HG03108 (cell line): ENCODE measurements around the gene LRRTM3.
A peak's percentile ranks its signal among the peaks of the same experiment; 100 is the strongest.

Experiments used
- ATAC-seq: cut with Tn5 transposase; IDR thresholded peaks from one replicate; pipeline ENCODE4 v1.9.1; 2021; ENCODE audit warnings: moderate library complexity; ENCODE audit not compliant: unreplicated experiment

LRRTM3 gene

DNA sequence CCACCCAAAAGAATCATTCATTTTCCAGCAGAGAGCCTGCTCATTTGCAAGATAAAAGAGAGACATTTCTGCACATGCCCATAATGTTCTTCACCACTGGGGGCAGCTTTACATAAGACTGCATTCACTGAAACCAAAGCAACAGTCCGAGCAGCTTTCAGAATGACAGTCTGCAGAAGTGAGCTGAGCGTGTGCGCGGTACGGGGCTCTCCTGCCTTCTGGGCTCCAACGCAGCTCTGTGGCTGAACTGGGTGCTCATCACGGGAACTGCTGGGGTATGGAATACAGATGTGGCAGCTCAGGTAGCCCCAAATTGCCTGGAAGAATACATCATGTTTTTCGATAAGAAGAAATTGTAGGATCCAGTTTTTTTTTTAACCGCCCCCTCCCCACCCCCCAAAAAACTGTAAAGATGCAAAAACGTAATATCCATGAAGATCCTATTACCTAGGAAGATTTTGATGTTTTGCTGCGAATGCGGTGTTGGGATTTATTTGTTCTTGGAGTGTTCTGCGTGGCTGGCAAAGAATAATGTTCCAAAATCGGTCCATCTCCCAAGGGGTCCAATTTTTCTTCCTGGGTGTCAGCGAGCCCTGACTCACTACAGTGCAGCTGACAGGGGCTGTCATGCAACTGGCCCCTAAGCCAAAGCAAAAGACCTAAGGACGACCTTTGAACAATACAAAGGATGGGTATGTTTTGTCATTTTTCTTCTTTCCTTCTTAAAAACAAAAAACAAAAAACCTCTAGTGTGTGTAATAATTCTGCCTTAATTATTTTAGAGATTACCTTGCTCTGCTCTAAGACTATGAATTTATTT is at the start of gene LRRTM3:
Gene LRRTM3 (plus strand): TSS at position 141 of the 820 bp plus-strand sequence.
- peak; percentile 100 for ATAC-seq

DNA sequence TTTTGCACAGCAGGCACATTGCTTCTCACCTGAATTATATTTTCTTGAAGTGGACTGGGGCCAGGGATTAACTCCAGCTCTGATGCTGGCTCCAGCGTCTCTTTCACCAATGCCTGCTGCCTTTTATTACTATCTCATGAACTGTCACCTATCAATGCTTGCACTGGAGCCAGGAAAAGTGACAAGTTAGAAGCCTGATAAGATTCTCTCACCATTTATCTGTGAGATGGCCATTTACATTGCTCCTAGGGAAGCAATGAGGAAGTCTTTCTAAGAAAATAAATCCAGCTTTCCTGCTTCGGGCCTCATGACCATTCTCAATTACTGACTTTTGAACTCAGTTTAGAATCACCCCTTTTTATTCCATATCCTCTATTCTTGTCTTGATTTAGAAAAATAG is 48.5 kb upstream of the LRRTM3 start:
- no peak for ATAC-seq

DNA sequence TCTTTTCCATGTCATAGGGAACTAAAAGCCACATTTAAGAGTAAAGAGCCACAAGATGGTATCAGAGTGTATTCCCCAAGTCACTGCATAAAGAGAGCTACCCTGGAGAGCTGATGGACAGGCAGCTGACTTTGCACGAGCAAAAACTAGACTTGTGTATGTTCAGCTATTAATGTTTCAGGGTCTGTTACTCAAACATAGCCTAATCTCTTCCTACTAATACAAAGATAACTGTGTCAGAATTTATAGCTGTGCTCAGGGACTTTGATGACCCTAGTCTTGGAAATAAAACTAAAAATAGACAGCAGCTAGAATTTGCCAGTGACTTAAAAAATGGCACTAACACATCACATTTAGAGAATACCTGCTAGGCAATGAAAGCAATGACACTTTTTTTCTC is 45.5 kb upstream of the LRRTM3 start:
- no peak for ATAC-seq

DNA sequence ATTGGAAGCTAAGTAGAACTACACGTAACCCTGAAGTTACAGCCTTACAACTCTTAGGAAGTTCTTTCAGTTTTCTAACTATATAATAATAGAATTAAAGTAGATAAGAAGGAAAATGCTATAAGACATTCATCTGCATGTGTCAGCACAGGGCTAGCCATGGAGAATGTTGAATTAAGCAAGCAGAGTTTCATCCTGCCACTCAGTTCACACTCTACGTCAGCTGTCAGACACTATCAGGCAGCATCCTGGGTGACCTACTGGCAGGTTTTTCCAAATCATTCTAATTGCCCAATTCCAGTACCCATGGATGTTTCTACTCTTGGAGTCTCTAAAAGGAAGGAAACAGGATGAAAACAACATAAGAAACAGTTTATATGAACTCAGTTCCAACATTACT is 45.0 kb upstream of the LRRTM3 start:
- ATAC-seq: no peak

DNA sequence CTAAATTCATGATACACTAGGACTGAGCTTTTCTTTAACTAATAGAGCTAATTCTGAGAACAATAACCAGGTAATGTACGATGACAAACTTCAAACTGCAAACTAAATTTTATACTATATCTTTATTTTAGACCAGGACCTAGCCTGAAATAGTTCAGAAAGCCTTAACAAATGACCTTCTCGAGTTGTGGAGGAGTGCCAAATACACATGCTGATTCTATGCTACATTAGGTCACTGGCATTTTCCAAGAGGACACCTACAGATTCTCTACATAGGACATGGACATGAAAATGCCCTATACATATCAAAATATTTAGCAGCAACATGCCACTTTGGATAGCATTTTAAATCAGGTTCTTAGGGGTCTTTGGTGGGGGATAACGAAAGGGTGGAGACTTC is 44.0 kb upstream of the LRRTM3 start:
- no peak for ATAC-seq

DNA sequence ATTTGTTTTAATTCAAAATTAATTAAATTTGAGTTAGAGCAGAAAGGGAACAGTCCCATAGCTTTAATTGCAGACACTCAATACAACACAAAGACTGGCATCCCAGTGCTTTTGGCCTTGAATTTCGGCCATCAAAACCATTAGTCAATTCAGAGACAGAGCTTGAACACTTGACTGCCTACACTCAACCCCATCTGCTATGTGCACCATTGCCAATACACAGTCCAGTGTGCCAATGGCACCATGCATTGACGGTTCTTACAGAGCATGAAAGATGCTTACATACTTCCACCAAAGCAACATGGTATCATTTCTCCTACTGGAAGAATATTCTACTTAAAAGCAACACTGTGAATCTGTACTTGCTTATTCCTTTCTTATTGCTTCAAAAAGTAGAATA is 43.6 kb upstream of the LRRTM3 start:
- ATAC-seq: no peak

DNA sequence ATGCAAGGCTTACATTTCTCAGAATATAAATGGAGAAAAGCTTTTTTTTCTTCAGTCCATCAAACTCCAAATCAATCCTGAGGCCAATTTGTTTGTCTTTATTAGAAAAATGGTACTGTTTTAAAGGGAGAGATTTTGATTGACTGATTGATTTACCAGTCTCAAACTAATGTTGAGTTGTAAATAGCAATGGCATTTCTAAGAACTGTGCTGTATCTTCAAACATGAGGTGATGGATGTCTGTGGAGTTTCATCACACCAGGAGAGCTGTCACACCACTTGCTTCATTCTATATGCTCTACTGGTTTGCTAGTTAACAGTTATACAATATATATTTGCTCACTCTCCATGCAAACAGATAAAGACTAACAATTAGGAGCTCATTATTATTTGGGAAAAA is 39.0 kb upstream of the LRRTM3 start:
- no peak for ATAC-seq

DNA sequence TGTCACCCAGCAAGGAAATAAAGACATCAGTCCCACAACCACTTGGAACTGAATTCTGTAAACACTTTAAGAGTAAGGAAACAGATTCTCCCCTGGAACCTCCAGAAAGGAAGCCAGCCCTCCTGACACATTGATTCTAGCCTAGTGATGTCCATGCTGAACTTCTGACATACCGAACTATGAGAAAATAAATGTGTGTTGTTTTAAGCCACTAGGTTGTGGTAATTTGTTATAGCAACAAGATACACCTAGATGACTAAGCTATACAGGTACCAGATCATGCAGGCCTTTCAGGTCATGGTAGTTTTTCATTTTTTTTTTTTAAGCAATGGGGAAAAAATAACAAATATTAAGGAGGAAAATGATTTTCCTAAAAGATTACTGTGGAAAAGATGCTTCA is 37.6 kb upstream of the LRRTM3 start:
- no peak for ATAC-seq

DNA sequence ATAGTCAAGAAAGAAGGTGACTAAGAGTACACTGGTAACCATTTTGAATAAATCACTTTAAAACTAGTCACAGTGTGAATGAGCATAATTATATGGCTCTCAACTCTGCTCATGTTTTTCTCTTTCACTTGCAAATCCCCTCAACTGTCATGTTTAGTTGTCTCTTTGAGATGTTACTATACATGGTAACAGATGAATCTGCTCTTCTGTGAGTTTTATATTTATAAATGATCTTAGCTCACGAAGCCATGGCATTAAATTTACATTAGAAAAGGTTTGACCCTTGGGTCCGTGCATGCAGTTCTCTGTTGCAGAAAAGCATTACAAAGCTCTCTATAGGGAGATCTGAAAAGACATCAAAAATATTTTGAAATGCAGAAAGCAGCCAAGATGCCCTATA is 33.0 kb upstream of the LRRTM3 start:
- ATAC-seq: no peak

DNA sequence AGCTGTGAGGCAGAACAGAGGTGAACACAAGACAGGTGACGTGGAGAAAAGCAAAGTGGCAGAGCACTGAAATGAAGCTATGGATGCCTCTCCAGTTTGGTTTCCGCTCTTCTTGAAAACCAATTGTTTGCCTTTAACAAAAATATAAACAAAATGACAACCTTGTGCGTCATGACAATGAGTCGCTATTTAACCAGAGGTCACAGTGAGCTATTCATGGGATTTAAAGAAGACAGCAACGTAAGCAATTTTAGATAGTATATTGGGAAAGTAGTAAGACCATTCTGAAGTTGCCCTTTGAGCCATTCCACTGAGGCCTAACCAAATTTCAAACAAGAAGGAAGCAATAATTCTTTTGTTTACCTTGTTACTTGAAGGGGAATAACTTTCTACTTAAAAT is 15.2 kb upstream of the LRRTM3 start:
- no peak for ATAC-seq

DNA sequence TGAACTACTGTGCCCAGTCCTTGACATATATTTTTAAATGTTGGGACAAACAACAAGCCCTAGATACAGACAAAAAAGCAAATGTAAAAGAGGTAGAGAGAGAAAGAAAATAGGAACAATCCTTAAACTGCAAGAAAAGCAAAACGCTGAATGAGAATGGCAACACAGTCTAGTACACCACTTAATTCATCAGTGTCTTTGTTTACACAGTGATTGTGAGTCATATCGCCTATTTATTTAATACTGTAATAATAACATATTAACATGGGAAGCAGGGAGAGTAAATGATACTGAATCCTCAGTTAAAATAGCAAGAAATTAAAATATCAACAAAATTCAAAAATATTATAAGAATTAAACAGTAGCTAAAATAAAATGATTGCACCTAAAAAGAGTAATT is 9.8 kb upstream of the LRRTM3 start:
- no peak for ATAC-seq

DNA sequence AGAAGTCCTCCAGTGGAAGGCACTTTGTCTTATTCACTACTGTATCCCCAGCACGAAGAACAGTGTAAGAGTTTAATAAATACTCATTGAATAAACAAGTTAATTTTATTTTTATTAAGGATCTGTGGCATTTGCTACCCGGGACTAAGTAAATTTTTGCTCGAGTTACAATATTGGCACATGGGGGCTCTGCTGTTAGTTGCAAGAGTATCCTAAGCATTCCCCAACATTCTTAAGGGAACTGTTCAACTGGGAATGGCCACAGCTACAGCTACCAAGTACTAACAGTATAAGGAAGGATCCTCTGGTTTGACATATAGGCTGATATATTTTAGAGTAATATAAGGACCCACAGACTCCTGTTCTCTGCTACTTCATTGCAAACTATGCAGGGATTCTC is 8.7 kb upstream of the LRRTM3 start:
- ATAC-seq: no peak

DNA sequence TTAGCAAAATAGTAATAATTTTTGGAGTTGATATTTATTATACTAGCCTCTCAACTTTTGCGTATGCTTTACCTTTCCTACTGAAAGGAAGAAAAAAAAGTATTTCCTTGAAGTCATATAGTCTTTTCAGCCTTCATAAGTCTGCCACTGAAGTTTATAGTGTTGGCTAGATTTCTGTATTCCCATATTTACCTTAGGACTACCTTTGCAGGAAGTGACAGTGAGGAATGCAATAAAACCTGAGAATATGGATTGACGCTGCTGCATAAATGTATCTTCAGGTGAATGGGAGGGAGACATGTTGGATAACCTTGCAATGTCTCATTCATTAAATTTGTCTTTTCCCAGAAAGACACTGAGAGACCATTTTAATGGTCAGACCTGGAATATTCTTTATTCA is 6.6 kb upstream of the LRRTM3 start:
- no peak for ATAC-seq

DNA sequence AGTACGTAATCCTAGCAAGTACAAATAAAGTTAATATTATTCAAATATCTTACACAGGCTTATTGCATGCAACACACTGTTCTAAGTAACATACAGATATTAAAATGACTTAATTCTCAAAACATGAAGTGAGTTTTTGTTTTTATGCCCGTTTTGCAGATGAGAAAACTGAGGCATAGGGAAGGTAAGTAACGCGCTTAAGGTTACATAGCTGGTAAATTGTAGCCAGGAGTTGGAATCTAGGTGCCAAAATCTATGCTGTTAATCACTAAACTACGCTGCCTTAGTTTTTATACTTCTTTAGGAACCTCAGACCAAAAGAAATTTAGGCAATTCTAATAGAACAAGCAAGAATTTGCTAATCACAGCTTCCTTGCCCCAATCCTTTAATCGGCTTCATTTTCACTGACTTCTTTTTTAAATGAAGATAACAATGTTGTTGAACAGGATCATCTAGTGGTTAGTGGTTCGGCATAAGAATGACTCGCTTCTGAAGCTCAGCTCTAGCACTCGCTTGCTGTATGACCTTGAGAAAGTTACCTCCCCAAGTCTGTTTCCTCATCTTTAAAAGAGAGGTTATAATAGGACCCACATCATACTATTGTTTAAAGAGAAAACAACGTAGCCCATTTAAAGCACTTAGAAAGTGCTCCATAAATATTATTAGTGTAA is 1.0 kb upstream of the LRRTM3 start:
- ATAC-seq: no peak

DNA sequence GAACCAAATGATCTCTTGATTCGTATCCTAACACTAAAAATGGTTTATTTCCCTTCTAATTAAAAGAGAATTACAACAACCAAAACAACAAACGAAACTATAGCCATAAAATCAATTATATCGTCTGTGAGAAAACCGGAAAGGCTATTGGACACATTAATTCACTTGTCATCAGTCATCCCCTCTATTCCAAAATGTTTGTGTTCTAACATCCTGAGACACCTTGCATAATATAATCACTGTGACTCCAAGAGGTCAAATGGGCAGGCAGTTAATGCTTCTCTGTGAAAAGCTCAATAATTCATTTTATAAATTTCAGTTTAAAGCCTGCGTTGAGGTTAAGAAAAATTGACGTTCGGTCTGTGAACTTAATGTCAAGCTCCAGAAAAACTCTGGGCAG is 463 bp upstream of the LRRTM3 start:
- ATAC-seq: no peak

DNA sequence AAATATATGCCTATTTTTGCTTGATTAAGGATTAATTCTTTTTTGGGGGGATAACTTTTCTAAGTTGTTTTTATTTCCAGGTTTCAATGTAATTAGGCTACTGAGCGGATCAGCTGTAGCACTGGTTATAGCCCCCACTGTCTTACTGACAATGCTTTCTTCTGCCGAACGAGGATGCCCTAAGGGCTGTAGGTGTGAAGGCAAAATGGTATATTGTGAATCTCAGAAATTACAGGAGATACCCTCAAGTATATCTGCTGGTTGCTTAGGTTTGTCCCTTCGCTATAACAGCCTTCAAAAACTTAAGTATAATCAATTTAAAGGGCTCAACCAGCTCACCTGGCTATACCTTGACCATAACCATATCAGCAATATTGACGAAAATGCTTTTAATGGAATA is 1.0 kb downstream of the LRRTM3 start:
- no peak for ATAC-seq

DNA sequence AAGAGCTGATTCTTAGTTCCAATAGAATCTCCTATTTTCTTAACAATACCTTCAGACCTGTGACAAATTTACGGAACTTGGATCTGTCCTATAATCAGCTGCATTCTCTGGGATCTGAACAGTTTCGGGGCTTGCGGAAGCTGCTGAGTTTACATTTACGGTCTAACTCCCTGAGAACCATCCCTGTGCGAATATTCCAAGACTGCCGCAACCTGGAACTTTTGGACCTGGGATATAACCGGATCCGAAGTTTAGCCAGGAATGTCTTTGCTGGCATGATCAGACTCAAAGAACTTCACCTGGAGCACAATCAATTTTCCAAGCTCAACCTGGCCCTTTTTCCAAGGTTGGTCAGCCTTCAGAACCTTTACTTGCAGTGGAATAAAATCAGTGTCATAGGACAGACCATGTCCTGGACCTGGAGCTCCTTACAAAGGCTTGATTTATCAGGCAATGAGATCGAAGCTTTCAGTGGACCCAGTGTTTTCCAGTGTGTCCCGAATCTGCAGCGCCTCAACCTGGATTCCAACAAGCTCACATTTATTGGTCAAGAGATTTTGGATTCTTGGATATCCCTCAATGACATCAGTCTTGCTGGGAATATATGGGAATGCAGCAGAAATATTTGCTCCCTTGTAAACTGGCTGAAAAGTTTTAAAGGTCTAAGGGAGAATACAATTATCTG is 1.6 kb downstream of the LRRTM3 start:
- ATAC-seq: no peak

DNA sequence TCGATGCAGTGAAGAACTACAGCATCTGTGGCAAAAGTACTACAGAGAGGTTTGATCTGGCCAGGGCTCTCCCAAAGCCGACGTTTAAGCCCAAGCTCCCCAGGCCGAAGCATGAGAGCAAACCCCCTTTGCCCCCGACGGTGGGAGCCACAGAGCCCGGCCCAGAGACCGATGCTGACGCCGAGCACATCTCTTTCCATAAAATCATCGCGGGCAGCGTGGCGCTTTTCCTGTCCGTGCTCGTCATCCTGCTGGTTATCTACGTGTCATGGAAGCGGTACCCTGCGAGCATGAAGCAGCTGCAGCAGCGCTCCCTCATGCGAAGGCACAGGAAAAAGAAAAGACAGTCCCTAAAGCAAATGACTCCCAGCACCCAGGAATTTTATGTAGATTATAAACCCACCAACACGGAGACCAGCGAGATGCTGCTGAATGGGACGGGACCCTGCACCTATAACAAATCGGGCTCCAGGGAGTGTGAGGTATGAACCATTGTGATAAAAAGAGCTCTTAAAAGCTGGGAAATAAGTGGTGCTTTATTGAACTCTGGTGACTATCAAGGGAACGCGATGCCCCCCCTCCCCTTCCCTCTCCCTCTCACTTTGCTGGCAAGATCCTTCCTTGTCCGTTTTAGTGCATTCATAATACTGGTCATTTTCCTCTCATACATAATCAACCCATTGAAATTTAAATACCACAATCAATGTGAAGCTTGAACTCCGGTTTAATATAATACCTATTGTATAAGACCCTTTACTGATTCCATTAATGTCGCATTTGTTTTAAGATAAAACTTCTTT is 2.3 kb downstream of the LRRTM3 start:
- no peak for ATAC-seq

DNA sequence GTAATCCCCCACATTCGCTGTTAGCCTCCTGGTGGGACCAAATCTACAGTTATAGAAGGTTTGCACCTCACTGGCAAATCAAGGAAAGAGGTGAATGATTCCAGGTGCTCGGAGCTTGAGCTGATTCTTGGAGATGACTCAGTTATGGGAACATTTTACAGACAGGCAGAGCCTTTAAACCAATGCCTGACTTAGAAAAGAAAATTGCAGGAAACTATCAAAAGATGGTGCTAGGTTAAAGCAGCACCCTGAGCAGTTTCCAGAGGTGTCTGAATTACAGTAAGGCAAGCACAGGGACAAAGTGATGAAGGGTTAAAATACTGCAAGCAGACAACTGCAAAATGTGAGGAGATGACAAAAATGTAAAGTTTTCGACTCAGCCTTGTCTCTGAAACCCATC is 2.9 kb downstream of the LRRTM3 start:
- no peak for ATAC-seq

DNA sequence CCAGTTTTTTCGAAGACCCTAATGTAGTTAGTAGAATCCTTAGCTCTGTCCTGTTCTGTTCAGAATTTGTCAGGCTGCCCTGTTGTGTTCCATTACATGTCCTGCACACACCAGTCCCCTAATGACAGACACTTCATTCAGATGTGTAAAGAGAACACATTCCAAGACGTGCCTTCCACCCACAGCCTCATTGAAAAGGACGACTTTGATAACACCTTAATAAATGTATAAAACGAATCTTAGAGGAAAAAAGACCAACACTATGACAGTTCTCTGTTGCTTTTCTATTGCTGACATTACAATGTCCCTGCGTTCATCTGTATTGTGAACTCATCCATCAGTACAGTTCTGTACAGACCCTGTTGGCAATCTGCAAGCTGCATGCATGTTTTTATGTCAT is 3.5 kb downstream of the LRRTM3 start:
- no peak for ATAC-seq

DNA sequence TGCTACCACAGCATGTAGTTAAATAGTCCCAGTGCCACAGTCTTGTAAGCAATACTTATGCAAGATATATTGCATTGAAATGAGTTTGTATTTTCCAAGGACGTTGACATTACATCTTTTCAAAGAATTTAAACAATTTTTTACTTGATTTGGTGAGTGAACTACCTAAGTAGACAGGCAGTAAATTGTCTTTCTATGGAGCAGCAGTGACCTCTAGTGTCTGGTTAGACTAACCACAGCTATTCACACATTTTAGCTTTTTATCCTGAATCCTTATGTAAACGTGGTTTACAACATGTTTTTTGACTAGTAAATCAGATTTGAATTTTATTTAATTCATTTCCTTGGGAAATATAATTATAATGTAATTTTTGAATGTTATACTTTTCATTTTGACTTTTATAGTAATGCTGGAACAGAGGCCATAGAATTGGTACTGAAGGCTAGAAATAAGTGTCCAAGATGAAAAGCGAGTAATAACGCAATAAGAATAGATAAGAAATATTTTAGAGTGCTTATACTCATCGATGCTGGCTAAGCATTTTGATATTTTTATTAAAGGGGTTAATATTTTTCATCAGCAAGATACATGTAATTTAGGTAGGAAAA is 5.6 kb downstream of the LRRTM3 start:
- ATAC-seq: peak; percentile 54
